ENCODE data around the gene NFATC2.

NFATC2 gene

GRCh38 chr20:51430198-51430950 is 112.1 kb downstream of the NFATC2 start:
- DNase-seq (ENCODE audit: low spot score) = no peak

- no peak for DNase-seq (ENCODE audit: low spot score)
Observed at GRCh38 chr20:51429696-51430095, 112.8 kb downstream of the NFATC2 start.

- DNase-seq (ENCODE audit: low spot score) = no peak
Observed at GRCh38 chr20:51429144-51429482, 113.4 kb downstream of the NFATC2 start.

- no peak for DNase-seq (ENCODE audit: low spot score)
Observed at GRCh38 chr20:51428401-51429143, 113.9 kb downstream of the NFATC2 start.

- DNase-seq (ENCODE audit: low spot score) = no peak
Observed at GRCh38 chr20:51427651-51428291, 114.7 kb downstream of the NFATC2 start.

- no peak for DNase-seq (ENCODE audit: low spot score)
Observed at GRCh38 chr20:51426718-51427650, 115.5 kb downstream of the NFATC2 start.

- DNase-seq (ENCODE audit: low spot score) = no peak
Observed at GRCh38 chr20:51425347-51426106, 117.0 kb downstream of the NFATC2 start.

GRCh38 chr20:51424270-51425117 is 118.0 kb downstream of the NFATC2 start:
- no peak for DNase-seq (ENCODE audit: low spot score)

- no peak for DNase-seq (ENCODE audit: low spot score)
Observed at GRCh38 chr20:51423810-51424209, 118.7 kb downstream of the NFATC2 start.

GRCh38 chr20:51423290-51423667 is 119.2 kb downstream of the NFATC2 start:
- DNase-seq (ENCODE audit: low spot score) = no peak

GRCh38 chr20:51422514-51423289 is 119.8 kb downstream of the NFATC2 start:
- DNase-seq (ENCODE audit: low spot score) = no peak

GRCh38 chr20:51420805-51421204 is 121.7 kb downstream of the NFATC2 start:
- DNase-seq (ENCODE audit: low spot score) = no peak

GRCh38 chr20:51420111-51420510 is 122.4 kb downstream of the NFATC2 start:
- no peak for DNase-seq (ENCODE audit: low spot score)

- no peak for DNase-seq (ENCODE audit: low spot score)
Observed at GRCh38 chr20:51419646-51420045, 122.9 kb downstream of the NFATC2 start.

GRCh38 chr20:51419231-51419630 is 123.3 kb downstream of the NFATC2 start:
- DNase-seq (ENCODE audit: low spot score) = no peak

GRCh38 chr20:51418137-51418529 is 124.4 kb downstream of the NFATC2 start:
- DNase-seq (ENCODE audit: low spot score) = no peak

- DNase-seq (ENCODE audit: low spot score) = no peak
Observed at GRCh38 chr20:51417250-51418136, 125.0 kb downstream of the NFATC2 start.
